ENCODE data around the gene MBOAT1.
A peak's percentile ranks its signal among the peaks of the same experiment; 100 is the strongest.

MBOAT1 gene

GRCh38 chr6:20234136-20234535 lies 21.9 kb upstream of the MBOAT1 start:
- no peak for DNase-seq (ENCODE audit: low read depth in 2 of 2)

DNA sequence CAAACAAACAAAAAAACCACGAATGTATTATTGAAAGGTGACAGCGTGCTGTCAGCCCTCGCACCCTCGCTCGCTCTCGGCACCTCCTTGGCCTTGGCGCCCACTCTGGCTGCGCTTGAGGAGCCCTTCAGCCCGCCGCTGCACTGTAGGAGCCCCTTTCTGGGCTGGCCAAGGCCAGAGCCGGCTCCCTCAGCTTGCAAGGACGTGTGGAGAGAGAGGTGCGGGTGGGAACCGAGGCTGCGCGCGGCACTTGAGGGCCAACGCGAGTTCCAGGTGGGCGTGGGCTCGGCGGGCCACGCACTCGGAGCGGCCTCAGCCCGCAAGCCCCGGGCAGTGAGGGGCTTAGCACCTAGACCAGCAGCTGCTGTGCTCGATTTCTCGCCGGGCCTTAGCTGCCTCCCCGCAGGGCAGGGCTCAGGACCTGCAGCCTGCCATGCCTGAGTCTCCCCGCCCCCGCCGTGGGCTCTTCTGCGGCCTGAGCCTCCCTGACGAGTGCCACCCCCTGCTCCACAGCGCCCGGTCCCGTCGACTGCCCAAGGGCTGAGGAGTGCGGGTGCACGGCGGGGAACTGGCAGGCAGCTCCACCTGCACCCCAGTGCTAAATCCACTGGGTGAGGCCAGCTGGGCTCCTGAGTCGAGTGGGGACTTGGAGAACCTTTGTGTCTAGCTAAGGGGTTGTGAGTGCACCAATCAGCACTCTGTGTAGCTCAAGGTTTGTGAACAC lies 20.9 kb upstream of the MBOAT1 start:
- DNase-seq (ENCODE audit: low read depth in 2 of 2) = no peak

DNA sequence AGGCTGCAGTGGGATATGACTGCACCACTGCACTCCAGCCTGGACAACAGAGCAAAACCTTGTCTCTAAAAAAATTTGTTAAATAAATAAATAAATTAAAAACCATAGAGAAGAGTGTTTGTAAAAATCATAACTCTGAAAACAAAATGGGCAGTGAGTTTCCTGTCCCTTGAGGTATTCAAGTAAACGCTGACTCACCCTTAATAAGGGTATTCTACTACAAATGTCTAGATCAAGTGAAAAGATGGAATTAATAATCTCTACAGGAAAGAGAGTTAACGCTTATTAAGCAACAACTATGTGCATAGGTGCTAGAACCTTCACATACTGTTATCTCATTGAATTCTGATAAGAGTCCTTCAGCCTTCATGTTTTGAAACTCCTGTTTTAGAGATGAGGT lies 19.9 kb upstream of the MBOAT1 start:
- no peak for DNase-seq (ENCODE audit: low read depth in 2 of 2)

DNA sequence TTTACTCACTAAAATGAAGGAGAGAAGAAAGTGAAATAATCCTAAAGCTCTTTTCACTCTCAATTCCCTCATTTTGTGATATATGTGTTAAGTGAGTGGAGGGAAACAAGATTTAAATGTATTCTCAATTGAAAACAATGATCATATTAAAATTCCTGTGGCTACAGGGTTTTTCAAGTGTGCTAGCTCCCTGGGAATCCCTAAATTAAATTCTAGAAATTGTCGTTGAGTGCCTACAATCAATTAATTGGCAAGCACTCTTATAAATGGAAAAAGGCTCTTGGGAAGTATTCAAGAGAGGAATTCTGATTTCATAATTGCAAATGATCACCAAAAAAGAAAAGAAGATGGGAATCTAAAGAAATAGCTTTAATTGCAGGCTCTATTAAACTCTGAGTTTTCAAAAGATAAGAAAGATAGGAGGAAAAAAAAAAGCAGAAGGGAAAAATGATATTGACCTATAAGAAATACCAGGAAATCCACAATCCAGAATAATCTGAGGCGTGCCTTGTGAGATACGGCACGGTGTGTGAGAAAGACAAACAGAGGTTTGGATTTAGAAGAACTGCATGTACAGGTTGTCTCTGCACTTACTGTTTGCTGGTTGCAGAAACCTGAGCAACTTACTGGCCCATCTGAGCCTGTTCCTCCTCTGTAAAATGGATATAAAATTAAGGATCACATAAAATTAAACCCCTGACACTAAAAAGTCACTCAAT lies 18.3 kb upstream of the MBOAT1 start:
- DNase-seq (ENCODE audit: low read depth in 2 of 2) = no peak

GRCh38 chr6:20229881-20230280 lies 17.6 kb upstream of the MBOAT1 start:
- DNase-seq (ENCODE audit: low read depth in 2 of 2) = no peak

DNA sequence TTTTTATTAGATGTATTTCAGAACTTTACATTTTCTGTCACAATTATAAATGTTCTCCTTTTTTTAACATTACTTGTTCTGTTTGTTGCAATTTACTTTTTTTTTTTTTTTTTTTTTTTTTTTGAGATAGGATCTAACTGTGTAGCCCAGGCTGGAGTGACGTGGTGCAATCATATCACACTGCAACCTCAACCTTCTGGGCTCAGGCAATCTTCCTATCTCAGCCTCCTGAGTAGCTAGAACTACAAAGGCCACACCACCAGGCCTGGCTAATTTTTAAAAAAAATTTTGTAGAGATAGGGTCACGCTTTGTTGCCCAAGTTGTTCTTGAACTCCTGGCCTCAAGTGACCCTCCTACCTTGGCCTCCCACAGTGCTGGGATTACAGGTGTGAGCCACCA lies 15.1 kb upstream of the MBOAT1 start:
- DNase-seq (ENCODE audit: low read depth in 2 of 2) = no peak

DNA sequence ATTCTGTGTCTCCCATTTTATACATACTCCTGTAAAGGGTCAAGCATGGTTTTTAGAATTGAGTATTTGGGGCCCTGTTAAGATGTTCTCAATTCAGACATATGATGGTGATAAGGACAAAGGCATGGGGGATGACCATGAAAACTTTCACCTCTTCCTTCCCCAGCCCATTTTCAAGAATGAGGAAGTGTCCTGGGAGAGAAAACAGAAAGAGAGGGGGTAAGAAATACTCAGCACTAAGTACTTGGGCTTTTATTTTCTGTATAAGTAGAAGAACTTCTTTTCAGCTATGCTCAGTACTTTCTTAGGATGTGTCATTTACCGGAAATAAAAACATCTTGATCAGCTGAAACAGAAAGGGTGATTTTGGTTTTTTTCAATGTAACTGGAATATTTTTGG lies 10.9 kb upstream of the MBOAT1 start:
- no peak for DNase-seq (ENCODE audit: low read depth in 2 of 2)

DNA sequence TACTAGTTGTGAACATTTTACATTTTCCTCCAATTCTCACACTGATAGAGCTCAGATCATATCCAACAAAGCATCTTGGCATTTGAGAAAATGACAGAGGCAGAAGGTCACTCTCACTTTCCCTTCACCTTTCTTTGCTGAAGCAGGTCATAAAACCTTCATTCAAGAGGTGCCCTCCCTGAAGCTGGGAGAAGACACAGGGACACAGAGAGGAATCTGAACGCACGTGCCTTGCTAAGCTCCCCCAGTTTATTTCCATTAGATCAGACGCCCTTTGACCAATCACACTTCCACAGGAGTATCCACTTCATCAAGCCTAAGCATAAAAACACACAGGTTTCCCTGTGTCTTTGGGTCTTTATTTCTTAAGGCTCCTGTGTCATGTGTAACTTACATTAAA lies 9.2 kb upstream of the MBOAT1 start:
- DNase-seq (ENCODE audit: low read depth in 2 of 2) = no peak

DNA sequence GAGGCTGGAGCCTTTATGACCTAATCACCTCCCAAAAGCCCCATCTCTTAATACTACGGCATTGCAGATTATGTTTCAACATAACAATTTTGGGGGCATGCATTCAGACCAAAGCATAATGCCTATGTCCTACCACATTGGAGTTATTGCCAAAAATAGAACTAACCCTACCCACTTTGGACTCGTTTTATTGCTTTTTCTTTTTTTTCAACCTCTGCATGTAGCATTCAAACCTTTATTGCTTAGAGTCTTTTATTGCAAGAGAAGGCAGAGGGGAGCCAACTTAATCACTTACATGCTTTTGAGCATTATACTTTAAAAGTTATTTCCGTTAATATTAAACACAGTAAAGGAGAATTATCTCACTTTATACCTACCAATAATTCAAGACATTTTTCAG lies 8.1 kb upstream of the MBOAT1 start:
- no peak for DNase-seq (ENCODE audit: low read depth in 2 of 2)

GRCh38 chr6:20217891-20218290 lies 5.6 kb upstream of the MBOAT1 start:
- no peak for DNase-seq (ENCODE audit: low read depth in 2 of 2)

DNA sequence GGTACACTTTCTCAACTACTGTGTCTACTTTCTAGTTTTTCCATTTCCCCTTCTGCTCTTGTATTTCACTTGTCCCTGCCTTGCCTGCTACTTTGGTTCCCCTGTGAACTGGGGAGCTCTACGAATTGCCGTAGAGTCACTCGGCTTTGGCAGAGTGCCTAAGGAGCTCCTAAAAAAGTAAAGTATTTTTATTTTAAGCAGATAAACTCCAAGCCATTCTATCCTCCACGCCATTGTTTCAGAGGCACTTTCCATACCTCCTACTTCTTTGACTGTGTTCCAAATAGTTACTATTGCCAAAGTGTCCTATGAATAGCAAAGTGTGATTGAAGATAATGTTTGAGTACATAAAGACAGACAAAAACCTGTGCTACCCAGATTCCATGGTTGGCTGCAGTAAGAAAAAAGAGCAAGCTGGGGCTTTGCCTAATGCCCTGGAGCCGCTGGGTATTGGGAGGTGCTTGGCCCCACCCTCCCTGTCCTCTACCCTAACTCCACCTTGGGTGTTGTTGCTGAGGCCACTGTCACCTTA lies 5.1 kb upstream of the MBOAT1 start:
- no peak for DNase-seq (ENCODE audit: low read depth in 2 of 2)

- DNase-seq (ENCODE audit: low read depth in 2 of 2) = no peak
These were observed 3.0 kb upstream of the MBOAT1 start for GRCh38 chr6:20215310-20215709.

DNA sequence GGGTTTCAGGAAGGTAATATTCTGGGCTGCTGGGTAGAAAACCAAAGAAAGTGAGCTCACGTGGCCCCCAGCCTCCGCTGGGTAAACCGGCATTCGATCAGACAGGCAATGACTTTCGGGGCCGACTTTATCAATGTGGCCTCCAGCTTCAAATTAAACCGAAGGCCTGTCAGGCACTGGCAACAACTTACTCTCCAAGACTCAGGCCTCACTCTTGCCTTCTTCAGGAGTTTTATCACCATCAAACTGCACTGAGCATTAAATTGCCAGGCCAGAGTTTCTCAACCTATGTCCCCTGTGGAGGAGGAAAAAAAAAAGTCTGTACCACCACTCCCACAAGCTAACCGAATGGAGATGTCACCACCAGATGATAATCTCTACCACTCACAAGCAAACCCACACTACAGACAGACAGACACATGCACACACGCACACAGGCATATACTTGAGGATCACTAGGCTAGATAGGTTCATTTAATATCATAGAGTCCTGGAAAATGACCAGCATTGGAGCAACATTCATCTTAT lies 1.1 kb upstream of the MBOAT1 start:
- no peak for DNase-seq (ENCODE audit: low read depth in 2 of 2)

DNA sequence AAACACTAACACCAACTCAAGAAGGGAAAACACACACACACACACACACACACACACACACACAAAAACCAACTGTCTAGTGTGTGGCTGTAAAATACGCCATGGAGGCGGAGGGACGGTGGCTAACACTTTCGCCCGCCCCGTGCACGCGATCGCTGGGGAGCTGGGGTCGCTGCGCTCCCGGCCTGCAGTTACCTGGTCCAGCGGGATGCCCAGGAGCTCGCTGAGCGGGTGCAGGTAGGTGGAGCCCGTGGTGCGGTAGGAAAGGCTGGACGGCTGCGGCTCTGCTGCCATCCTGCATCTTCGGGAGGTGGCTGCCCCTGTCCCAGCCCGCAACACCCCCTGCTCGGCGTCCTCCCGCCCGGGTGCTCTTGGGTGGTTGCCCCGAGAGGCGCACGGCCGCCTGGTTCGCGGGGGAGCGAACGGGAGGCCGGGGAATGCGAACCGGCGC lies 303 bp downstream of the MBOAT1 start:
- peak in 1 of 2 donors; percentile 2 for DNase-seq (ENCODE audit: low read depth in 2 of 2)

DNA sequence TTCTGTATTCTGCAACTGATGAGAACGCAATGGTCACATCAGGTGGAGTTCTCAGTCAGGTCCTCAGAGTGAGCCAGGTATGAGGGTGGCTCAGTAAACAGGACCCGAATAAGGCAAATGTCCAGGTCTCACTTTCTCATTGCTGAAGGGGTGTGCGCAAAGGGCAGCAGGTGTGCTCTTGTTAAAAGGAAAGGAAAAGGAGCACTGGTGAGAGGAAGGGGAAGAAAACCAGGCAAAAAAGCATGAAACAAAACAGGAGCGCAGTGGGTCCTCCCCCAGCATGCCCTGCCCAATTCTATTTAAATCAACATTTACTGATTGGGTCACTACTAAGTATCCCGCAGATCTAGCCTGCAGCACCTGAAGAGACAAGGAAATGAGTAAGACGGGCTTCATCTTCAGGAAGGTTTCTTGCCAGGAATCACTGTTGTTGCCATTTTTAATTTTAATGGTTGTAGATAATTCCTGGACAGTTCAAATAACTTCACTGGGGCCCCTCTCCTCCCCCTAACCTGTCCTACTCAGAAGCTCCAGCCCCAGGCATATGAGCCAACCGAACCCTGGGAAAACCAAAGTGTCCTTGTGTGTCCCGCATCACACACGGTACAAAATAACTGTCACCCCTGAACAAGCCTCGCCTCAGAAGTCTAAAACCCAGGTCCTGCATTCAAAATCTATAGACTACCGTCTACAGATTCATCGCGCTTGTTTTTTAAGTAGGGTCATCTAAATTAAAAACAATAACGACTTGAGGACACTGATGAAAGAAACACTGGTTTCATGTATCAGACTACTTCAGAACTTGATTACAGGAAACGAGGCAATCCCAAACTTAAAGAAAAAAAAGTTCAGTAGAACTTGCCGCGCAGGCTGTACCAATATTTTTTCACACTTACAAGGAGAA lies 980 bp downstream of the MBOAT1 start:
- DNase-seq (ENCODE audit: low read depth in 2 of 2) = no peak

- no peak for DNase-seq (ENCODE audit: low read depth in 2 of 2)
These were observed 2.1 kb downstream of the MBOAT1 start for GRCh38 chr6:20210158-20210557.

- no peak for DNase-seq (ENCODE audit: low read depth in 2 of 2)
These were observed 3.4 kb downstream of the MBOAT1 start for GRCh38 chr6:20208687-20209378.

DNA sequence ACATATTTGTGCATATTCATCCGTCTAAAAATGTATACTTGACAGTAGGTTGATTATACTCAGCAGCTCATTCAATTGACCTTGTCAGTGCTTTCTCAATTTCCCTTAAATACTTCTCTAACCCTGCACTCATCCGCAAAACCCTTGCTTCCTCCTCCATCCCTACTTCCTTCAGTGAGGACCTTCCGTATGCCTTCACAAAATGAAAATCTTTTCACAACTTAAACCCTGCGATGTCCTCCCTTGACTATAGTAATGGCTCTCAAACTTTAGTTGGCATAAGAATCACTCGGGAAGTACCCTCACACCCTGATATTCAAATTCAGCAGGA lies 5.2 kb downstream of the MBOAT1 start:
- DNase-seq (ENCODE audit: low read depth in 2 of 2) = no peak

- no peak for DNase-seq (ENCODE audit: low read depth in 2 of 2)
These were observed 6.5 kb downstream of the MBOAT1 start for GRCh38 chr6:20205722-20206161.

- DNase-seq (ENCODE audit: low read depth in 2 of 2) = no peak
These were observed 7.8 kb downstream of the MBOAT1 start for GRCh38 chr6:20204512-20204894.

All from stimulated activated CD4-positive, alpha-beta T cell treated with anti-CD3 and anti-CD28 coated beads, Interleukin-1b, Interleukin-23, amount 100 ng/mL, for 1 hour (primary cell).